Measurements from ENCODE around the gene MAGI3. TPM values are rescaled to one million over a fixed set of nuclear protein-coding genes. Genes with fewer than 3 reads are reported as not detected.

The MAGI3 gene
- total and polyA plus RNA-seq, 2 of the 13 experiments (the other 11 are each of a cell fraction or from before 2014, with no cell fraction given), result 4.0 to 11.8 TPM

- TF ChIP-seq HNF1A (IDR thresholded peaks at IDR 0.05; ENCODE audit: low read depth) (peak; percentile 79), HNF1A (CRISPR knock-in tag; IDR thresholded peaks at IDR 0.05; ENCODE audit: borderline replicate concordance) (peak; percentile 55; the same call in 1 of the 2 replicates), KDM5B (CRISPR knock-in tag; IDR thresholded peaks at IDR 0.05; ENCODE audit: borderline replicate concordance) (no peak), ZNF580 (CRISPR knock-in tag; IDR thresholded peaks at IDR 0.05; ENCODE audit: borderline replicate concordance, low read depth) (no peak), ZNF225 (CRISPR knock-in tag; IDR thresholded peaks at IDR 0.05) (no peak), ZNF616 (CRISPR knock-in tag; IDR thresholded peaks at IDR 0.05; ENCODE audit: low read depth) (no peak), ZMAT5 (CRISPR knock-in tag; IDR thresholded peaks at IDR 0.05; ENCODE audit: borderline replicate concordance, low read depth) (no peak), ZNF614 (CRISPR knock-in tag; IDR thresholded peaks at IDR 0.05; ENCODE audit: borderline replicate concordance) (no peak), ZNF784 (CRISPR knock-in tag; IDR thresholded peaks at IDR 0.05; ENCODE audit: borderline replicate concordance) (no peak), FOXJ3 (CRISPR knock-in tag; IDR thresholded peaks at IDR 0.05; ENCODE audit: borderline replicate concordance) (no peak), SOX5 (CRISPR knock-in tag; IDR thresholded peaks at IDR 0.05; ENCODE audit: borderline replicate concordance) (peak; percentile 65; the same call in 1 of the 2 replicates), ZNF839 (CRISPR knock-in tag; IDR thresholded peaks at IDR 0.05; ENCODE audit: borderline replicate concordance) (no peak), KLF16 (CRISPR knock-in tag; IDR thresholded peaks at IDR 0.05) (0 out of 4 replicates have a peak, but pooled peaks of 1 of the 2 experiments have one; percentile 17), SOX6 (IDR thresholded peaks at IDR 0.05) (no peak), SOX6 (CRISPR knock-in tag; IDR thresholded peaks at IDR 0.05) (peak; percentile 46; the same call in 1 of the 2 replicates), ATF4 (CRISPR knock-in tag; IDR thresholded peaks at IDR 0.05) (no peak), TCF7L2 (IDR thresholded peaks at IDR 0.05; ENCODE audit: low read depth, low read length) (no peak), U2AF1 (optimal IDR thresholded peaks at IDR 0.05; ENCODE audit: low read depth, low read length) (no peak), ZNF569 (CRISPR knock-in tag; IDR thresholded peaks at IDR 0.05; ENCODE audit: borderline replicate concordance) (no peak), ATF7-NPFF (CRISPR knock-in tag; IDR thresholded peaks at IDR 0.05; ENCODE audit: low read depth) (no peak), BRF2 (CRISPR knock-in tag; IDR thresholded peaks at IDR 0.05) (no peak)
Measured at GRCh38 chr1:113438505-113439276, 48.4 kb downstream of the MAGI3 start (continued).
